Mesenchymal stem cell (in vitro differentiated cells and primary cell): ENCODE measurements around the gene GBF1.

Experiments used
- DNase-seq: peaks from one replicate; pipeline ENCODE4 v3.0.0-alpha.2; 2013
- H2AFZ ChIP-seq: one replicate; pipeline ENCODE4 v1.6.1; 2013; ENCODE audit warnings: low read depth, mild to moderate bottlenecking, control low read depth, inconsistent platforms, low read length, moderate library complexity
- H2AK5ac ChIP-seq: 2 replicates; pipeline ENCODE4 v1.6.1; 2013; ENCODE audit warnings: low read length, moderate library complexity, mild to moderate bottlenecking, inconsistent platforms; ENCODE audit not compliant: severe bottlenecking
- H2BK120ac ChIP-seq: one replicate; pipeline ENCODE4 v1.6.1; 2013; ENCODE audit warnings: low read depth, mild to moderate bottlenecking, inconsistent platforms, low read length, moderate library complexity
- H2BK12ac ChIP-seq, 2 experiments: one replicate each; pipeline ENCODE4 v1.6.1; 2013; ENCODE audit warnings: inconsistent platforms in 2 of 2, low read length in 2 of 2, mild to moderate bottlenecking in 2 of 2, moderate library complexity in 2 of 2, control low read depth in 1 of 2
- H2BK15ac ChIP-seq: one replicate; pipeline ENCODE4 v1.6.1; 2013; ENCODE audit warnings: mild to moderate bottlenecking, low read depth, inconsistent platforms; ENCODE audit not compliant: poor library complexity, severe bottlenecking
- H2BK5ac ChIP-seq: 2 replicates; pipeline ENCODE4 v1.6.1; 2013; ENCODE audit warnings: low read depth, mild to moderate bottlenecking, low read length, control low read depth, inconsistent platforms; ENCODE audit not compliant: poor library complexity, severe bottlenecking
- H3K14ac ChIP-seq, 2 experiments: one replicate each; pipeline ENCODE4 v1.6.1; 2013; ENCODE audit warnings: inconsistent platforms in 2 of 2, low read length in 2 of 2, control low read depth in 1 of 2, mild to moderate bottlenecking in 1 of 2, moderate library complexity in 1 of 2
- H3K18ac ChIP-seq, 2 experiments: one replicate each; pipeline ENCODE4 v1.6.1; 2013; ENCODE audit warnings: inconsistent platforms in 2 of 2, low read length in 2 of 2, control low read depth in 1 of 2, low read depth in 1 of 2, mild to moderate bottlenecking in 1 of 2
- H3K23ac ChIP-seq, 2 experiments: one replicate each; pipeline ENCODE4 v1.6.1; 2013; ENCODE audit warnings: inconsistent platforms in 2 of 2, low read length in 2 of 2, mild to moderate bottlenecking in 2 of 2, moderate library complexity in 2 of 2, control low read depth in 1 of 2
- H3K27ac ChIP-seq: 2 replicates; pipeline ENCODE4 v1.5.1; 2013; ENCODE audit warnings: mild to moderate bottlenecking, moderate library complexity, low read length, control low read depth, inconsistent platforms; ENCODE audit not compliant: poor library complexity, severe bottlenecking
- H3K27me3 ChIP-seq, 2 experiments: 2 replicates each; pipeline versions ENCODE4 v1.6.1 to v1.7.0; 2013; ENCODE audit warnings: low read length in 2 of 2, mild to moderate bottlenecking in 2 of 2, moderate library complexity in 2 of 2, control low read depth in 1 of 2, inconsistent platforms in 1 of 2; ENCODE audit not compliant: control insufficient read depth in 1 of 2, insufficient read depth in 1 of 2
- H3K36me3 ChIP-seq, 2 experiments: 2 replicates each; pipeline versions ENCODE4 v1.6.1 to v1.7.0; 2013; ENCODE audit warnings: low read length in 2 of 2, control low read depth in 1 of 2, inconsistent platforms in 1 of 2, low read depth in 1 of 2, mild to moderate bottlenecking in 1 of 2; ENCODE audit not compliant: insufficient read depth in 2 of 2, control insufficient read depth in 1 of 2
- H3K4ac ChIP-seq, 2 experiments: one replicate each; pipeline ENCODE4 v1.6.1; 2013; ENCODE audit warnings: inconsistent platforms in 2 of 2, low read length in 2 of 2, mild to moderate bottlenecking in 2 of 2, moderate library complexity in 2 of 2, control low read depth in 1 of 2, low read depth in 1 of 2
- H3K4me1 ChIP-seq: 2 replicates; pipeline ENCODE4 v1.6.1; 2013; ENCODE audit warnings: low read depth, low read length, control low read depth; ENCODE audit not compliant: control insufficient read depth, insufficient read depth
- H3K4me2 ChIP-seq: 2 replicates; pipeline ENCODE4 v1.6.1; 2013; ENCODE audit warnings: low read length, mild to moderate bottlenecking, inconsistent platforms; ENCODE audit not compliant: poor library complexity, severe bottlenecking
- H3K4me3 ChIP-seq, 2 experiments: 2 replicates each; pipeline versions ENCODE4 v1.5.1 to v1.7.0; 2013; ENCODE audit warnings: low read length in 2 of 2, mild to moderate bottlenecking in 2 of 2, control low read depth in 1 of 2, low read depth in 1 of 2; ENCODE audit not compliant: insufficient read depth in 1 of 2
- H3K79me1 ChIP-seq: replicated peaks from 2 replicates; pipeline ENCODE4 v1.6.1; 2013; ENCODE audit warnings: mild to moderate bottlenecking, control low read depth, low read length, inconsistent platforms; ENCODE audit not compliant: poor library complexity, severe bottlenecking
- H3K9ac ChIP-seq: 2 replicates; pipeline ENCODE4 v1.7.0; 2013; ENCODE audit warnings: mild to moderate bottlenecking, low read length, moderate library complexity
- H3K9me3 ChIP-seq: 2 replicates; pipeline ENCODE4 v1.7.0; 2013; ENCODE audit warnings: mild to moderate bottlenecking, low read length; ENCODE audit not compliant: control insufficient read depth
- H4K8ac ChIP-seq: one replicate; pipeline ENCODE4 v1.6.1; 2013; ENCODE audit warnings: inconsistent platforms, mild to moderate bottlenecking, low read length, moderate library complexity
- H4K91ac ChIP-seq: one replicate; pipeline ENCODE4 v1.6.1; 2013; ENCODE audit warnings: mild to moderate bottlenecking, low read length, inconsistent platforms
- WGBS: methylation state at CpG from one replicate; pipeline ENCODE4 v1.1.7; 2013; ENCODE audit warnings: mixed read lengths; 5-methylcytosine and 5-hydroxymethylcytosine counted together

Gene GBF1

DNA sequence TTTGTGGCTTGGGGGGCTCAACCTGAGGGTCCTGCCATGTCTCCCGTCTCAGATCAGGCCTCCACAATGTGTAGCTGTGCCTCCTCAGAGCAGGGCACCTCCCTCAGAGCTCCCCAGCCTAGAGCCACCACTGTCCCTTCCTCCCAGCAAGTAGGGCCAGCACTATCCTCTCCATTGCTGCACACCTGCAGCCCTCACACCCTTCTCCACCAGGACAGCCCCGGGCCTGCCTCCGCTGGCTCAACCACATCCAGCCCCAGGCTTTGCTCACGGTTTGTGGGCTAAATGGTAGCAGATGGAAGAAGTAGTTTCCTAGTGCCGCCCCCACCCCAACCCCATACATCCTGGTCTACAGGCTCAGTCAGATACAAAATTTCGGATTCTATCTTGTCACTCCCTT is 160.3 kb downstream of the GBF1 start:
- Histone ChIP-seq H3K79me1 (no peaks in the 10 kb centered on the region), H3K4me3 (no peak overlapping the region), H3K4ac (no peak overlapping the region), H3K36me3 (peaks cover 15 to 36% of the 10 kb centered on the region in 2 experiments), H3K9me3 (no peaks in the 10 kb centered on the region), H3K9ac (no peak overlapping the region), H4K91ac (no peak overlapping the region), H2BK15ac (no peak overlapping the region), H3K14ac (no peak overlapping the region), H3K27ac (no peak overlapping the region), H3K4me2 (no peak overlapping the region), H2BK120ac (no peak overlapping the region), H3K27me3 (peaks cover 46% of the 10 kb centered on the region in 2 experiments), H4K8ac (no peak overlapping the region), H2BK12ac (no peak overlapping the region), H3K18ac (no peak overlapping the region), H3K23ac (no peak overlapping the region), H2BK5ac (no peak overlapping the region), H2AK5ac (no peak overlapping the region), H2AFZ (no peak overlapping the region), H3K4me1 (peaks cover 43% of the 10 kb centered on the region)
- WGBS, result 92% methylated on average over 6 of the region's 6 CpGs
- DNase-seq, result no peak

DNA sequence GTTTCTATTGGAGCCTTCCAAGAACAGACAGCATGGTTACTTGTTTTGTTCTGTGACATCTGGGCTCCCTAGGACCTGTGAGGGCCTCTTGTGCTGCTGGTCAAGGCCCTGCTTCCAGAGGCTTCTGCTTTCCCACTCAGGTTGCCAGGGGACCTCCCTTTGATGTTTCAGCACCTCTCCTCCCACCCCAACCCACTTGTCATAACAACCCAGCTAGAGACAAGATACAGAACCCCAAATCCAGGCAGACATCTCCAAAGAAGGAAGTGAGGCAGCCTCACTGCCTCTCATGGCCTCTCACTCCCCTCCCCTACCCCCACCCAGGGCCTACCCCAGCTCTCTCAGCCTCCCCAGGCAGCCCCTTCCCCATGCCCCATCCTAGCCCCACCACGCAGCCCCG is 161.5 kb downstream of the GBF1 start:
- Histone ChIP-seq H3K18ac (no peak overlapping the region), H2BK120ac (no peak overlapping the region), H4K91ac (no peak overlapping the region), H3K4me1 (peaks cover 36% of the 10 kb centered on the region), H3K27me3 (peaks cover 58% of the 10 kb centered on the region in 2 experiments), H3K4ac (no peak overlapping the region), H2BK12ac (no peak overlapping the region), H2AK5ac (no peak overlapping the region), H2BK5ac (no peak overlapping the region), H3K36me3 (peaks cover 3 to 25% of the 10 kb centered on the region in 2 experiments), H2AFZ (no peak overlapping the region), H3K9ac (no peak overlapping the region), H3K9me3 (no peaks in the 10 kb centered on the region), H3K4me3 (no peak overlapping the region), H3K14ac (no peak overlapping the region), H3K23ac (no peak overlapping the region), H3K27ac (no peak overlapping the region), H3K79me1 (no peaks in the 10 kb centered on the region), H2BK15ac (no peak overlapping the region), H3K4me2 (no peak overlapping the region), H4K8ac (no peak overlapping the region)
- DNase-seq, result no peak
- WGBS, result 78% methylated on average over 2 of the region's 2 CpGs

DNA sequence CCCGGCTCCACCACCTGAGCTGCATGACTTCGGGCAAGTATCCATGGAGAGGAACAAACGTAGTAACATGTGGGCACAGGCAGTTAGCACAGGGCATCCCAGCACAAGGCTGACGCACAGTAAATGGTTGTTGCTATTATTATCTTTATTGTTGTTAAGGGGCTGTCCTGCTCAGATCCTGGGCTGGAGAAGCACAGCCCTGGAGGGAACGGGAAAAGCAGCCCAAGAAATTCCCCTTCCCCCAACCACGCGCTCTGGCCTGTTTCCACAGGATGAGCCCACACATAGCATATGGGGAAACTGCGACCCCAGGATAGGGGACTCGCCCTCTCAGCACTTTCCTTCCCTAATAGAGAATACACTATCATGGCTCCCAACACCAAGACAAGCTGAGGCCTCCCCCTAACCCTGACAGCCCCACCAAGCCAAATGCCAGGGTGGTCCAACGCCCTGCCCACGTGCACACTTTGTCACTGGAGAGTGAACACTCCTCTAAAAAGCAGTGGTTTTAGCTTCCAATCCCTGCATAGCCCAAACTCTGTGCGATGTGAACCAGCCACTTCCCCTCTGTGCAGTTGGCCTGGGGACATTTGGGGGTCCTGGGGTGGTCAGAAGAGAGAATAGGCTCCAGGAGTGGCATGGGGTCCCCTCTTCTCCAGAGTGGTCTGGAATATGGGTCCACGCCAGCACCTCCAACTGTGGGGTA is 162.2 kb downstream of the GBF1 start:
- no peak overlapping the region for H3K4me3 ChIP-seq
- H3K9ac ChIP-seq, result no peak overlapping the region
- peaks cover 0 to 18% of the 10 kb centered on the region in 2 experiments for H3K36me3 ChIP-seq
- H3K23ac ChIP-seq, result no peak overlapping the region
- no peak overlapping the region for H4K91ac ChIP-seq
- H3K4me1 ChIP-seq, result peaks cover 28% of the 10 kb centered on the region
- H2AK5ac ChIP-seq, result no peak overlapping the region
- H3K27ac ChIP-seq, result no peak overlapping the region
- WGBS, result 80% methylated on average over 13 of the region's 13 CpGs
- no peak overlapping the region for H2AFZ ChIP-seq
- no peak for DNase-seq
- H2BK120ac ChIP-seq, result no peak overlapping the region
- H3K4ac ChIP-seq, result no peak overlapping the region
- no peak overlapping the region for H2BK12ac ChIP-seq
- no peak overlapping the region for H3K4me2 ChIP-seq
- H2BK5ac ChIP-seq, result no peak overlapping the region
- H2BK15ac ChIP-seq, result no peak overlapping the region
- no peak overlapping the region for H3K14ac ChIP-seq
- no peak overlapping the region for H3K18ac ChIP-seq
- H3K9me3 ChIP-seq, result no peaks in the 10 kb centered on the region
- no peaks in the 10 kb centered on the region for H3K79me1 ChIP-seq
- H3K27me3 ChIP-seq, result peaks cover 65 to 66% of the 10 kb centered on the region in 2 experiments
- no peak overlapping the region for H4K8ac ChIP-seq

DNA sequence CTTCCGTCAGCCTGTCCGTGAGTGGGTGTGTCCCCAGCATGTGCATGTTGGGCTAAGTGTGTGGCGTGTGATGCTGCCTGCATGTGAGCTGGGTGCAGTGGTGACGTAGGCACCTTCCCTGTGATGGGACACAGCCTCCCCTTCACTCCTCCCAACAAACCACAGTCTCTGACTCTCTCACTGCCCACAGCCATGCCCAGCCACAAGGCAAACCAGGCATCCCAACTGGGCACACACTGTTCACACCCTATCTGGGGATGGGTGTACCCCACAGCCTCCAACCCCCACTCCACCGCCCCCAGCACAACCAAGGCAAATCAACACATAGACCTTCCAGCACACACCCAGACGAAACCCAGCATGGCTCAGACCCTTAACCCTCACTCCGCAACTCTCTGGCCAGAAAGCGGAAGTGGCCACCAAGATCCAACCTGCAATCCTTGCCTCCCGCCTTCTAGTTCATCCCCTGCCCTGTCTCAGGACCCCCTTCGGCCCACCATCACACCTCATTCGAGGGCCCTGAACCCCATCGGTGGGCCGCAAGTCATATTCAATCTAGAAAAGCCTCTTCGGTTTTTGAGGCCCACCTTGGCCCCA is 162.9 kb downstream of the GBF1 start:
- H3K4me3 ChIP-seq, result no peak overlapping the region
- H3K4me1 ChIP-seq, result peaks cover 23% of the 10 kb centered on the region
- H3K9ac ChIP-seq, result no peak overlapping the region
- H3K18ac ChIP-seq, result peak overlapping the region in 1 of 2 experiments; percentile 43
- H3K4me2 ChIP-seq, result peak overlapping the region; percentile 72
- H3K23ac ChIP-seq, result no peak overlapping the region
- 74% methylated on average over 14 of the region's 14 CpGs for WGBS
- H2BK15ac ChIP-seq, result no peak overlapping the region
- no peak overlapping the region for H4K91ac ChIP-seq
- H3K4ac ChIP-seq, result no peak overlapping the region
- H3K9me3 ChIP-seq, result no peaks in the 10 kb centered on the region
- no peak overlapping the region for H2BK5ac ChIP-seq
- no peak overlapping the region for H3K27ac ChIP-seq
- H2BK120ac ChIP-seq, result no peak overlapping the region
- no peak for DNase-seq
- H3K14ac ChIP-seq, result no peak overlapping the region
- no peak overlapping the region for H2AFZ ChIP-seq
- H2BK12ac ChIP-seq, result no peak overlapping the region
- H3K36me3 ChIP-seq, result peaks cover 0 to 12% of the 10 kb centered on the region in 2 experiments
- no peak overlapping the region for H2AK5ac ChIP-seq
- no peaks in the 10 kb centered on the region for H3K79me1 ChIP-seq
- no peak overlapping the region for H4K8ac ChIP-seq
- peaks cover 72% of the 10 kb centered on the region in 2 experiments for H3K27me3 ChIP-seq
